GM18519 (cell line): Measurements from ENCODE around the gene PHYHD1.

ENCODE experiments used
- ATAC-seq: cut with Tn5 transposase; IDR thresholded peaks from one replicate; pipeline ENCODE4 v1.9.1; 2021; ENCODE audit warnings: mild to moderate bottlenecking, moderate library complexity; ENCODE audit not compliant: unreplicated experiment, low FRiP score

Gene PHYHD1

DNA sequence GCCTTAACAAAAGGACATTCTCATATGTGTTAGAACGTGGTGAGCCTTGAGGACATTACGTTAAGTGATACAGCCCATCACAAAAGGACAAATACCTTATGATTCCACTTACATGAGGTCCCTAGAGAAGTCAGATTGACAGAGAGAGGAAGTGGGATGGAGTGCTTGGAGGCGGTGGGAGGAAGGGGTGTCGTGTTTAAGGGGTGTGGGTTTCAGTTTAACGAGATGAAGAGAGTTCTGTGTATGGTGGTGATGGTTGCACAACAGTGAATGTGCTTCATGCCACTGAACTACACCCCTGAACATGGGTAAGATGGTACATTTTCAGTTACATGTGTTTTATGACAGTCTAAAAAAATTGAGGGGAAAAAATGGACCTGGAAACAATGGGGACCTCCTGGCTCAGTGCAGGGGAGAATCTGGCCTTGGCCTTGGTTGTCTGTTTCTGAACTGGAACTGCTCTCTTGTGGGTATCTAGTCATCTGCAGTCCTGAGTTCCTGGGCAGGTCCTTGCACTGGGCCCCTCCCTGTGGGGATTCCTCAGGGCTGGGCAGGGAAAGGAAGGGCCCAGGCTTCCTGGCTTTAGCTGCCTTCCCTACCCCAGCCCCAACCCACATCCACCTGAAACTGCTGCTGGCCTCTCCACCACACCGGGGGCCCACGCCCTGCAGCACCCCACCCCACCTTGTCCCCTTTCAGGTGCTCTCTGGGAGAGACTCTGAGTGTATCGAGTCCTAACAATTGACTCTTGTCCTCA lies 21.0 kb upstream of the PHYHD1 start:
- ATAC-seq = no peak

DNA sequence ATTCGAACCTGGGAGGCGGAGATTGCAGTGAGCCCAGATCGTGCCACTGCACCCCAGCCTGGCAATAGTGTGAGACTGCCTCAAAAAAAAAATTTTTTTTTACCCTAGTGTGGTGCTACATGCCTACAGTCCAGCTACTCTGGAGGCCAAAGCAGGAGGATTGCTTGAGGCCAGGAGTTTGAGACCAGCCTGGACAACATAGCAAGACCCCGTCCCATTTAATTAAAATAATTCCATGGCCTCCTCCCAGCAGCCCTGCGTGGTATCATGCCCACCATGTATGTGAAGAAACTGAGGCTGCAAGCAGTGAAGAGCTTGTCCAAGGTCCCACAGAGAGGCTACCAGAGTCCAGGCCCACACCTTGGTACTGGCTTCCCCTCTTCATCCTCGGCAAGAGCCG lies 19.4 kb upstream of the PHYHD1 start:
- no peak for ATAC-seq

DNA sequence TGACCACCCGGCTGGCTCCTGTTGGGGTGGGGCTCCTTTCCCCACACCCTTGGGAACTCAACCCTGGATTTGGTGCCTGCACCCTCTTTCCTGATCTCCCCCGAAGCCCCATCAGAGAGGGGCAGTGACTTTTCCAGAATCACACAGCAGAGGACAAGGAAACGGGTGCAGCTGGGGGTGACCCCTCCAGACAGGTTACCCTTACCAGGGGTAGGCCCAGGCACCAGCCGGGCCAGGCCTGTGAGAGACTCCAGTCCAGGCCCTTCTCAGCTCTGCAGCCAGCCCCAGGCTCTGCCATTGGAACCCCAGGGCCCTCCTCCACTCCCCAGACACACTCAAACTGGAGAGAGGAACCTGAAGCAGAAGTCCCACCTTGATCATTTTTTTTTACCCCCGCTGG lies 19.0 kb upstream of the PHYHD1 start:
- peak; percentile 10 for ATAC-seq

DNA sequence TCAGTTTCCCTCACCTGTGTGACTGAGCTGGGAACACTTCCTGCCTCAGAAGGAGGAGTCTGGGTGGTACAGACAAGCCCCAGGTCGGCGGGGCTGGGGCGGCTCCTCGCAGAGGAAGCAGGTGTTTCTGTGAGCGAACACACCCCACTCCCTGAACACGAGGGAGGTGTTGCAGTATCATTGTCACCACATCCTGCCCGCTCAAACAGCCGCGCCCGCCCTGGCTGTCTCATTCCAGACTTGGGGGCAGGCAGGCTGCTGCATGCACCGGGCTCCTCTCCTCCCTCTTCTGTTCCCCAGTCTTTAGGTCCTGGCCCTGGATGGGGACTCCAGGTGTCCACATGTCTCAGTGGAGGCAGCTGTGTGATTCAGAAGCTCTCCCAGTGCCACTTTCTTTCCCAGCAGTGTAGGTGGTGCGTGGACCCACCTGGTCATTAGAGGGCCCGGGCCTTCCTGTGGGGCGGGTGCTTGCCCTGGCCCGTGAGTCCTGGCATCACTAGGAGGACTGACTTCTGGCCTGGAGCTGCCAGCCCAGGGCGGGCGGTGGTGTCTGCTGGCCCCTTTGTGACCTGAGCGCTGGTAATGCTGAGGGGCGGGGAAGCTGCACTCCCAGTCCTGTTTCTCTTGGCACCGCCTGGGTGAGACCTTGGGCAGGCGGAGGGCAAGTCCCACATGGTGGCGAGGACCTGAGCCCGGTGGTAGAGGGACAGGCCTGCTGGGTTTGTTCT lies 18.3 kb upstream of the PHYHD1 start:
- peak; percentile 58 for ATAC-seq

DNA sequence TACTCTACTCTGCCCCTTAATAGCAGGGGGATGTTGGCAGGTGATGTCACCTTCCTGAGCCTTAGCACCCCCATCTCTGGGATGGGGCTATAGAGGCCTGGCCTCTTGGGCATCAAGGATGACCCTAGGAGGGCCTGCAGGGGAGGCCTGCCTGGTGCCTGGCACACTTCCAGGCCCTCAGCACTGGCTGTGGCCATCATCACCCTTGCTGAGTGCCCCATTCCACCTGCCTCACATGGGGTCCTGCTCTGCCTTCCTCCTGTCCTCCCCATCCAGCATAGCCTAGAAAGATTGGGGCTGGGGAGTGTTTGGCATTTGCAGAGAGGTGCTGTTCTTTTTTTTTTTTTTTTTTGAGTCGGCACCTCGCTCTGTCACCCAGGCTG lies 17.7 kb upstream of the PHYHD1 start:
- ATAC-seq = no peak

DNA sequence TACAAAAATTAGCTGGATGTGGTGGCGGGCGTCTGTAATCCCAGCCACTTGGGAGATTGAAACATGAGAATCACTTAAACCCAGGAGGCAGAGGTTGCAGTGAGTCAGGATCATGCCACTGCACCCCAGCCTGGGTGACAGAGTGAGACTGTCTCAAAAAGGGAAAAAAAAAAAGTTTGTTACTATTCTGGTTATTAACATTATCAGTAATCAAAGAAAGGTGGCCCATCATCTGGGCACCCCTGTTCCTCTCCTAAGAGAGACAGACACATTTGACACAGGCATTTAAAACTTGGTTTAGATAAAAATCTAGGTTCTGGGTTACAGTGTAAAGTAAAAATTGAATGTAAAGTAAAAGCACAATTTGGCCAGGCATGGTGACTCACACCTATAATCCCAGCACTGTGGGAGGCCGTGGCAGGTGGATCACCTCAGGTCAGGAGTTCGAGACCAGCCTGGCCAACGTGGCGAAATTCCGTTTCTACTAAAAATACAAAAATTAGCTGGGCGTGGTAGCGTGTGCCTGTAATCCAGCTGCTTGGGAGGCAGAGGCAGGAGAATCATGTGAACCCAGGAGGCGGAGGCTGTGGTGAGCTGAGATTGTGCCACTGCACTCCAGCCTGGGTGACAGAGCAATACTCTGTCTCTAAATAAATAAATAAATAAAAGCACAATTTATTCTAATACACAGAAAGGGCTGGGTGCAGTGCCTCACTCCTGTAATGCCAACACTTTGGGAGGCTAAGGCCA lies 16.7 kb upstream of the PHYHD1 start:
- ATAC-seq = no peak

DNA sequence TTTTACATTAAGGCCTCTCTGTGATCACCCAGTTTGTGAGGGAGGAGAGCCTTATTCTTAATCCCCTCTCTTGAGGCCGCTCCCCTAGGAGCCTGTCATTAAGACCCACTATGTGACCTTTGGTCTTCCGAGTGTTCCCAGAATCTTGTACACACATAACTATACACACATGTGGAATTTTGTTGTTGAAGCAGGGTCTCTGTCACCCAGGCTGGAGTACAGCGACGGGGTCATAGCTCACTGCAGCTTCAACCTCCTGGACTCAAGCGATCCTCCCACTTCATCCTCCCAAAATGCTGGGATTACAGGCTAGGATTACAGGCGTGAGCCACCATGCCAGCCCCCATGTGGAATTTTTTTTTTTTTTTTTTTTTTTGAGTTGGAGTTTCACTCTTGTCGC lies 14.8 kb upstream of the PHYHD1 start:
- ATAC-seq = no peak

DNA sequence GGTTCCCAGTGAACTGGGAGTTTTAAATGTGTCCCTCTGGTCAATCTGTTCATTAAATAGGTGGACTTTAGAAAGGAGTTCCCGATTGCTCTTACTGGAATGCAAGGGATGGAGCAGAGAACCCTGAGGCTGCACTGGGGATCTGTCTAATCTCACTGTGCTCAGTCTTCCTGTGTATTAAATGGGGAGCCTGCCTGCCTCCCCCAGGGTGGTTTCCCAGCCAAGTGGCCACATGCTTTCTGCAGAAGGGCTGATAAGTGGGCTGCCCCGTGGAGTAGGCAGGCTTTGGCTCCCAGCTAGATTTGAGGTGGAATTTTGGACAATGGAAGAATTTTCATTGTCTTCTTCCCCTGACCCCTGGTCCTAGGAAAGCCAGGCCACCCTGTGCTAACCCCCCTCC lies 14.0 kb upstream of the PHYHD1 start:
- no peak for ATAC-seq

DNA sequence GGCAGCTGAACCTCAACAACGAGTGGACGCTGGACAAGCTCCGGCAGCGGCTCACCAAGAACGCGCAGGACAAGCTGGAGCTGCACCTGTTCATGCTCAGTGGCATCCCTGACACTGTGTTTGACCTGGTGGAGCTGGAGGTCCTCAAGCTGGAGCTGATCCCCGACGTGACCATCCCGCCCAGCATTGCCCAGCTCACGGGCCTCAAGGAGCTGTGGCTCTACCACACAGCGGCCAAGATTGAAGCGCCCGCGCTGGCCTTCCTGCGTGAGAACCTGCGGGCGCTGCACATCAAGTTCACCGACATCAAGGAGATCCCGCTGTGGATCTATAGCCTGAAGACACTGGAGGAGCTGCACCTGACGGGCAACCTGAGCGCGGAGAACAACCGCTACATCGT lies 12.4 kb upstream of the PHYHD1 start:
- ATAC-seq = no peak

DNA sequence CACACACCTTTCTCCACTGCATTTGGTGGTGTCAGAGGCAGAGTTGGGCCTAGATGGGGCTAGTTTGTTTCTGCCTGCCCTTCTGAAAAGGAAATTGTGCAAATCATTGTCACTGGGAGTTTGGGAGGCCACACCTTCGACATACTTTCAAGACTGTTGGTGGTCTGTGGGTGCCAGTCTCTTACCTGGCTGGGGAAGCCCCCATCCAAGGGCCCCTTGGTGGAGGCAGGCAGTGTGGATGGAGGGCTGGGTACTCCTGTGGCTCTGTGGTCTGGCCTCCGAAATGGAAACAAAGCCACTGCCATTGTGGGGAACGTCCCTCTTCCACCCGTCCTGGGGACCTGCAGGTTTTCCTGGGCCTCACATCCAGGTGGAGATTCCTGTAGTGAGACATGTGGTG lies 10.9 kb upstream of the PHYHD1 start:
- no peak for ATAC-seq

DNA sequence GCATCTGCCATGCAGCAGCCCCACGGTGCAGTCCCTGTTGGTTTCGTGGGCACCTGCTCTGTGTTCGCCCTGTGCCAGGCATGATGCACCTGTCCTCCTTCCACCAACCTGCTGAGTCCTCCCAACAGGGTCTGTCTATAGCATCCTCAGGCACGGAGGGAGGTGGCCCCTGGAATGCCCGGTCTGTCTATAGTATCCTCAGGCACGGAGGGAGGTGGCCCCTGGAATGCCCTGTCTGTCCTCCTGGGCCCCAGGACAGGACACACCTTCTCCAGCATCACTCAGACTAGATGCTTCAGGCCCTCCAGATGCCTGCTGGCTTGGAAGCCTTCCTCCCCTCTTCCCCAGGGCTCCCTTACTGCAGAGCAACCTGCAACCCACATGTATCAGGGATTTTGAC lies 9.9 kb upstream of the PHYHD1 start:
- no peak for ATAC-seq

DNA sequence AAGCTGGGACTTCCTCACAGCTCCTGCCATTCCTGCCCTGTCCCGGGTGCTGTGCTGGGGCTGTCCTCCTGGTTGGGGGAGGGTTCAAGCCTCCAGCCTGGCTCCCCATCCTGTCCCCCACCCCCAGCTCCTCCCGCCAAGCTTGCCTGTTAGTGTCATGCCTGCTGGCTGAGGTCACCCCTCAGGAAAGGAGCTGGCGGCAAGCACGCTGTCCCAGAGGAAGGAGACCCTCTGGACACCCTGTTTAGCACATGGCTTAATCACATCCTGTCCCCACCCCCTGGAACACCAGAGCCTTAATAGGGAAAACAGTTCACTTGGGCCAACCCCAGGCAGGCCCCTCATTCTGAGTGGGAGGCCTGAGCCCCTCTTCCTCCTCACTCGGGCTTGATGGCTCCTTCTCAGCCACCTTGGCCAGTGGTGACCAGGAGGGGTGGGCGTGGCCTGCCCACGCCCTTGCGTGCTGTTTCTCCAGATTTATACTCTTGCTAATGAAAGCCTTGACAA lies 9.2 kb upstream of the PHYHD1 start:
- no peak for ATAC-seq

DNA sequence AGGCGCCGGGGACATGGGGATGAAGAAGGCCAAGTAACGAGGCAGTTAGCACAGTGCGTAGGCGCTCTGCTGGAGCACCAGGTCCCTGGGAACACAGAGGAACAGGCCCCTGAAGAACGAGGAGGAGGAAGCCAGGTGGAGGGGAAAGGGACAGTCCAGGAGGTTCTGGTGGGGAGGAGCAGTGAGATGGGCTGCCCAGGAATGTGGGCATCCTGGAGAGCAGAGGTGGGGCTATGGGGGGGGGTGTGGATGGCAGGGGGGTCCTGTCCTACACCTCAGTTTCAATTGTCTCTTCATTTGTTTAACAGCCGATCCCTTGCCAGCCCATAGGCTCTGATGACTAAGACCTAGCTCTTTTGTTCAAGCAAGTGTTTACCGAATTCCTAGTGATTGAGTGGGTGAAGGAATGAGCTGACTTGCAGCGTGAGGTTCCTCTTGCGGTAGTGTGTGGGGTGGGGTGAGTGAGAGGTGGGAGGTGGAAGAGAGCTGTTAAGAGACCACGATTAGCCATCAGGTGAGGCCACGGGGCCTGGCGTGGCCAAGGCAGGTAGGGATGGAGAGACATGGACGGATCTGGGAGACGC lies 8.4 kb upstream of the PHYHD1 start:
- no peak for ATAC-seq

DNA sequence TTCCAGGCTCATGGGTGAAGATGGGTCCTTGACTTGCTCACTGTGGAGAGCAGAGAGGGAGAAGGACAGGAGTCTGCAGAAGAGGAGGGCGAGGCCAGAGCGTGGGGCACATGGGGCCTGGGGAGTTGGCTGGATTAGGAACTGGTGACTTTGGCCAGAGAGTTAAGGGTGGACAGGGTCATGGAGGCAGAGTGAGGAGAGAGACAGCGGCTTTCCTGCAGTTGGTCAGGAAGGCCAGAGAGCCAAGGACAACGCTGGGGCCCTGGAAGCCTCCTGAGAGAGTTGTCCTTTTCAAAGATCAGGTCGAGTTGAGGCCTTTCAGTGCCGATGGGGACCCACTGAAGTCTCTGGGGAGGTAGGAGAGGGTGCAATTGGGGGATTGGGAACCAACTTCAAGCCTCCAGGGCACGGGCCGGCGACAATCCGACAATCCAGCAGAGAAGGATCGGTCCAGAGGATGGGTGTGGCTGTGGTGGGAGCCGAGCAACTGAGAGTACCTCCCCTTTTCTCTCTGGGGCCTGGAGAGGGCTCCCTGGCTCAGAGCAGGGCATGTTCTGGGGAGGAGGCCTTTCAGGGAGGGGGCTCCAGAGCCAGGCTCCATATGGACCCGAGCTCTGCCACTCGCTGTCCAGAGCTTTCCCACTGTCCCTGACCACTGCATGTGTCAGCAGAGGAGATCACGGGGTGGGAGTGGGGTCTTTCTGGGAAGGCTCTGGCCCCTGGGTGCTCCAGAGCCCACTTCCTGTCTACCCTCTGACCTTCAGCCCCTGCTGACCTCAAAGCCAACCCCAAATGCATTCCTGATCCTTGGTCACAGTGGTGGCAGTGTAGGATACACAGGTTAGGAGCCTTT lies 7.5 kb upstream of the PHYHD1 start:
- ATAC-seq = no peak

DNA sequence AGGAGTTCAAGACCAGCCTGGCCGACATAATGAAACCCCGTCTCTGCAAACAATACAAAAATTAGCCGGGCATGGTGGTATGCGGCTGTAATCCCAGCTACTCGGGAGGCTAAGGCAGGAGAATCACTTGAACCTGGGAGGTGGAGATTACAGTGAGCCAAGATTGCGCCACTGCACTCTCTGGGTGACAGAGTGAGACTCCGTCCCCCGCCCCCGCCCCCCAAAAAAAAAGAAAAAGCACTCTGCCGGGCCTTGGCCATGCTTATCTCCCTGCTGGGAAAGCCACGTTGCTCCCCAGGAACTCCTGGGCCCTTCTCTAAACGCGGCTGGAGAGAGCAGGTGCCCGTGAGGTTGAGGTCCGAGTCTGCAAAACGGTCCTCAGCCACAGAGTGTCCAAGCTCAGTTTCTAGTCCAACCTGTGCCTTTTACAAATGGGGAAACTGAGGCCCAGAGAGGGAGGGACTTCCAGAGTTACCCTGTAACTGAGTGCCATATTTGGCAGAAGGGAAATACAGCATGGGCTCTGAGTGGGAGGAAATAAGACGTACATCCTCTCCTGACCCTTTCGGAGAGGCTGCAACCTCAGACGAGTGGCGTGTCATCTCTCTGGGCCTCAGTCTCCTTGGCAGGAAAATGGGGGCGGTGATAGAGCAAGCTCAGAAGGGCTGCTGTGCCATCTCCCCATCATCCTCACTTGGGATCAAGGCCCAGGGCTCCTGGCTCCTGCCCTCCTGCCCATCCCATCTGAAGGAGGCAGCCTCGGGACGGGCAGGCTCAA lies 6.6 kb upstream of the PHYHD1 start:
- no peak for ATAC-seq

DNA sequence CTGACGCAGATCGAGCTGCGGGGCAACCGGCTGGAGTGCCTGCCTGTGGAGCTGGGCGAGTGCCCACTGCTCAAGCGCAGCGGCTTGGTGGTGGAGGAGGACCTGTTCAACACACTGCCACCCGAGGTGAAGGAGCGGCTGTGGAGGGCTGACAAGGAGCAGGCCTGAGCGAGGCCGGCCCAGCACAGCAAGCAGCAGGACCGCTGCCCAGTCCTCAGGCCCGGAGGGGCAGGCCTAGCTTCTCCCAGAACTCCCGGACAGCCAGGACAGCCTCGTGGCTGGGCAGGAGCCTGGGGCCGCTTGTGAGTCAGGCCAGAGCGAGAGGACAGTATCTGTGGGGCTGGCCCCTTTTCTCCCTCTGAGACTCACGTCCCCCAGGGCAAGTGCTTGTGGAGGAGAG lies 4.6 kb upstream of the PHYHD1 start:
- no peak for ATAC-seq

DNA sequence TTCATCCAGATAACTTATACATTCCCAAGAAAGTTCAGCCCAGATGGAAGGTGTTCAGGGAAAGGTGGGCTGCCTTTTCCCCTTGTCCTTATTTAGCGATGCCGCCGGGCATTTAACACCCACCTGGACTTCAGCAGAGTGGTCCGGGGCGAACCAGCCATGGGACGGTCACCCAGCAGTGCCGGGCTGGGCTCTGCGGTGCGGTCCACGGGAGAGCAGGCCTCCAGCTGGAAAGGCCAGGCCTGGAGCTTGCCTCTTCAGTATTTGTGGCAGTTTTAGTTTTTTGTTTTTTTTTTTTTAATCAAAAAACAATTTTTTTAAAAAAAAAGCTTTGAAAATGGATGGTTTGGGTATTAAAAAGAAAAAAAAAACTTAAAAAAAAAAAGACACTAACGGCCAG lies 4.0 kb upstream of the PHYHD1 start:
- ATAC-seq = no peak

DNA sequence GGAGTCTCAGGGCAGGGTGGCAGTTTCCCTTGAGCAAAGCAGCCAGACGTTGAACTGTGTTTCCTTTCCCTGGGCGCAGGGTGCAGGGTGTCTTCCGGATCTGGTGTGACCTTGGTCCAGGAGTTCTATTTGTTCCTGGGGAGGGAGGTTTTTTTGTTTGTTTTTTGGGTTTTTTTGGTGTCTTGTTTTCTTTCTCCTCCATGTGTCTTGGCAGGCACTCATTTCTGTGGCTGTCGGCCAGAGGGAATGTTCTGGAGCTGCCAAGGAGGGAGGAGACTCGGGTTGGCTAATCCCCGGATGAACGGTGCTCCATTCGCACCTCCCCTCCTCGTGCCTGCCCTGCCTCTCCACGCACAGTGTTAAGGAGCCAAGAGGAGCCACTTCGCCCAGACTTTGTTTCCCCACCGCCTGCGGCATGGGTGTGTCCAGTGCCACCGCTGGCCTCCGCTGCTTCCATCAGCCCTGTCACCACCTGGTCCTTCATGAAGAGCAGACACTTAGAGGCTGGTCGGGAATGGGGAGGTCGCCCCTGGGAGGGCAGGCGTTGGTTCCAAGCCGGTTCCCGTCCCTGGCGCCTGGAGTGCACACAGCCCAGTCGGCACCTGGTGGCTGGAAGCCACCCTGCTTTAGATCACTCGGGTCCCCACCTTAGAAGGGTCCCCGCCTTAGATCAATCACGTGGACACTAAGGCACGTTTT lies 3.5 kb upstream of the PHYHD1 start:
- ATAC-seq = no peak

DNA sequence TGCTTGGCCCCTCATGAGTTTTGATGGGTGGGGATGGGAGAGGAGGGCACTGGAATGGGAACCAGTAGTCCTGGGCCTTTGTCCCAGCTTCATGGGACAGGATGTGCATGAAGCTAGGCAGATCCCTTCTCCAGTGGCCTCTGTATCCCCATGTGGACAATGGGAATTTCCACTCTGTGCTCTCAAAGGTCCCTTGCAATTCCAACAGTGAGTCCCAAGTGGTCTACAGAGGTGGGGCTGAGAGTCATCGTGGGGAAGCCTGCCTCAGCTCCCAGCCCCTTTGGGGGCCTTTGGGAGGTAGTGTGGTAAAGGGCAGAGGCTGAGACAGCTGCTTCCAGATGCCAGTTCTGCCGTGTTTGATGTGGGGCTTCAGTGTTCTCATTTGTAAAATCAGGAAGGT lies 1.9 kb upstream of the PHYHD1 start:
- ATAC-seq = no peak
